ENCODE data around the gene STK31. TPM values are rescaled to one million over a fixed set of nuclear protein-coding genes. Genes with fewer than 3 reads are reported as not detected.
"Not testable (repeated sequence)": the region's sequence is repeated elsewhere in the genome, so short reads cannot be mapped to it uniquely, and the experiment has no call there.

The STK31 gene
- total RNA-seq, 2 experiments from 2014 or later: 0.15 to 0.21 TPM

GRCh38 chr7:23721456-23721855 is 11.4 kb downstream of the STK31 start:
- CTCF ChIA-PET: interaction anchor here (0.6 kb wide), 1 partner anchor 44 kb away, joined by 7 read pairs; no protein-coding TSS in a partner anchor
- no peaks in the 10 kb centered on the region for H3K36me3 Mint-ChIP-seq (ENCODE audit: low read depth)

GRCh38 chr7:23722587-23723216 is 12.7 kb downstream of the STK31 start:
- H3K27ac Mint-ChIP-seq; H3K4me3 Mint-ChIP-seq; CTCF ChIA-PET; H3K4me1 Mint-ChIP-seq; POLR2A ChIA-PET; H3K27me3 Mint-ChIP-seq; DNase-seq; H3K36me3 Mint-ChIP-seq (ENCODE audit: low read depth); H3K9me3 Mint-ChIP-seq: not testable (repeated sequence)

More at GRCh38 chr7:23721456-23721855, 11.4 kb downstream of the STK31 start:
- Mint-ChIP-seq H3K4me3 (no peak overlapping the region), H3K4me1 (no peaks in the 10 kb centered on the region), H3K27ac (no peak overlapping the region), H3K9me3 (no peaks in the 10 kb centered on the region), H3K27me3 (no peaks in the 10 kb centered on the region)
- POLR2A ChIA-PET: no interaction called here
- no peak for DNase-seq

- DNase-seq; H3K4me1 Mint-ChIP-seq; CTCF ChIA-PET; H3K36me3 Mint-ChIP-seq (ENCODE audit: low read depth); H3K27me3 Mint-ChIP-seq; POLR2A ChIA-PET; H3K4me3 Mint-ChIP-seq; H3K27ac Mint-ChIP-seq; H3K9me3 Mint-ChIP-seq: not testable (repeated sequence)
These were observed 14.1 kb downstream of the STK31 start for GRCh38 chr7:23724113-23724512.

- CTCF ChIA-PET: no interaction called here
These were observed 32.0 kb downstream of the STK31 start for GRCh38 chr7:23742051-23742450.

GRCh38 chr7:23743226-23743625 is 33.2 kb downstream of the STK31 start:
- Mint-ChIP-seq H3K4me1 (no peaks in the 10 kb centered on the region), H3K27me3 (no peaks in the 10 kb centered on the region), H3K9me3 (peaks cover 17% of the 10 kb centered on the region), H3K4me3 (no peak overlapping the region), H3K36me3 (ENCODE audit: low read depth) (peaks cover 2% of the 10 kb centered on the region), H3K27ac (no peak overlapping the region)
- CTCF ChIA-PET: no interaction called here
- POLR2A ChIA-PET: no interaction called here
- DNase-seq: no peak

More at GRCh38 chr7:23742051-23742450, 32.0 kb downstream of the STK31 start:
- DNase-seq: no peak
- H3K27ac Mint-ChIP-seq: no peak overlapping the region
- H3K4me1 Mint-ChIP-seq: no peaks in the 10 kb centered on the region
- H3K4me3 Mint-ChIP-seq: no peak overlapping the region
- H3K9me3 Mint-ChIP-seq: peaks cover 17% of the 10 kb centered on the region
- H3K27me3 Mint-ChIP-seq: no peaks in the 10 kb centered on the region
- peaks cover 2% of the 10 kb centered on the region for H3K36me3 Mint-ChIP-seq (ENCODE audit: low read depth)
- POLR2A ChIA-PET: no interaction called here

- Mint-ChIP-seq H3K27me3 (no peaks in the 10 kb centered on the region), H3K27ac (no peak overlapping the region), H3K4me3 (no peak overlapping the region), H3K9me3 (peaks cover 17% of the 10 kb centered on the region), H3K4me1 (no peaks in the 10 kb centered on the region), H3K36me3 (ENCODE audit: low read depth) (peaks cover 2% of the 10 kb centered on the region)
- ChIA-PET POLR2A (no interaction called here), CTCF (no interaction called here)
- DNase-seq: no peak
These were observed 36.6 kb downstream of the STK31 start for GRCh38 chr7:23746629-23747028.

GRCh38 chr7:23751852-23752251 is 41.8 kb downstream of the STK31 start:
- H3K27me3 Mint-ChIP-seq: peaks cover 2% of the 10 kb centered on the region
- H3K27ac Mint-ChIP-seq: no peak overlapping the region
- CTCF ChIA-PET: no interaction called here
- H3K4me1 Mint-ChIP-seq: peaks cover 2% of the 10 kb centered on the region
- POLR2A ChIA-PET: no interaction called here
- H3K4me3 Mint-ChIP-seq: no peak overlapping the region
- peaks cover 1% of the 10 kb centered on the region for H3K9me3 Mint-ChIP-seq
- no peaks in the 10 kb centered on the region for H3K36me3 Mint-ChIP-seq (ENCODE audit: low read depth)
- DNase-seq: no peak

GRCh38 chr7:23758839-23759238 is 48.8 kb downstream of the STK31 start:
- H3K27ac Mint-ChIP-seq; H3K9me3 Mint-ChIP-seq; H3K36me3 Mint-ChIP-seq (ENCODE audit: low read depth); POLR2A ChIA-PET; CTCF ChIA-PET; DNase-seq; H3K4me3 Mint-ChIP-seq; H3K4me1 Mint-ChIP-seq; H3K27me3 Mint-ChIP-seq: not testable (repeated sequence)

- Mint-ChIP-seq H3K4me3 (no peak overlapping the region), H3K27me3 (no peaks in the 10 kb centered on the region), H3K27ac (no peak overlapping the region), H3K36me3 (ENCODE audit: low read depth) (no peaks in the 10 kb centered on the region), H3K9me3 (no peaks in the 10 kb centered on the region), H3K4me1 (peaks cover 5% of the 10 kb centered on the region)
- ChIA-PET POLR2A (interaction anchor here (0.5 kb wide), 1 partner anchor 316 kb away, joined by 6 read pairs; no protein-coding TSS in a partner anchor), CTCF (no interaction called here)
- DNase-seq: no peak
These were observed 49.8 kb downstream of the STK31 start for GRCh38 chr7:23759671-23760391.

- H3K9me3 Mint-ChIP-seq: no peaks in the 10 kb centered on the region
- no peaks in the 10 kb centered on the region for H3K36me3 Mint-ChIP-seq (ENCODE audit: low read depth)
- DNase-seq: no peak
- H3K4me3 Mint-ChIP-seq: no peak overlapping the region
- POLR2A ChIA-PET: no interaction called here
- CTCF ChIA-PET: interaction anchor here (0.5 kb wide), 1 partner anchor 45 kb away, joined by 7 read pairs; no protein-coding TSS in a partner anchor
- no peaks in the 10 kb centered on the region for H3K27me3 Mint-ChIP-seq
- peaks cover 1% of the 10 kb centered on the region for H3K4me1 Mint-ChIP-seq
- H3K27ac Mint-ChIP-seq: no peak overlapping the region
These were observed 55.9 kb downstream of the STK31 start for GRCh38 chr7:23765943-23766342.

- CTCF ChIA-PET: no interaction called here
- Mint-ChIP-seq H3K4me3 (no peak overlapping the region), H3K4me1 (no peaks in the 10 kb centered on the region), H3K27me3 (no peaks in the 10 kb centered on the region), H3K36me3 (ENCODE audit: low read depth) (no peaks in the 10 kb centered on the region), H3K27ac (no peak overlapping the region), H3K9me3 (no peaks in the 10 kb centered on the region)
- POLR2A ChIA-PET: no interaction called here
- DNase-seq: no peak
These were observed 57.5 kb downstream of the STK31 start for GRCh38 chr7:23767514-23767913.

- Mint-ChIP-seq H3K36me3 (ENCODE audit: low read depth) (no peaks in the 10 kb centered on the region), H3K4me3 (no peak overlapping the region), H3K4me1 (no peaks in the 10 kb centered on the region), H3K9me3 (no peaks in the 10 kb centered on the region), H3K27ac (no peak overlapping the region), H3K27me3 (no peaks in the 10 kb centered on the region)
- no peak for DNase-seq
- CTCF ChIA-PET: no interaction called here
- POLR2A ChIA-PET: no interaction called here
These were observed 58.0 kb downstream of the STK31 start for GRCh38 chr7:23768022-23768421.

GRCh38 chr7:23779185-23779800 is 69.3 kb downstream of the STK31 start:
- H3K36me3 Mint-ChIP-seq (ENCODE audit: low read depth); POLR2A ChIA-PET; CTCF ChIA-PET; H3K27me3 Mint-ChIP-seq; DNase-seq; H3K4me1 Mint-ChIP-seq; H3K27ac Mint-ChIP-seq; H3K4me3 Mint-ChIP-seq; H3K9me3 Mint-ChIP-seq: not testable (repeated sequence)
